Inflammatory macrophage (primary cell): Measurements from ENCODE around the gene ARR3.
"Not testable (repeated sequence)": the region's sequence is repeated elsewhere in the genome, so short reads cannot be mapped to it uniquely, and the experiment has no call there.

ENCODE experiments used
- DNase-seq, 2 donors: peaks; one replicate each; pipeline ENCODE4 v3.0.0-alpha.2; 2020 to 2022
- total RNA-seq, 18 experiments: gene quantifications; one replicate each; lab custom pipeline; 2026; ENCODE audit warnings: mixed read lengths in 6 of 18, inconsistent platforms in 2 of 18; lab: John Stamatoyannopoulos, UW

Gene ARR3
- 0 to 0.18 (median 0) reads per million in 18 experiments for total RNA-seq

DNA sequence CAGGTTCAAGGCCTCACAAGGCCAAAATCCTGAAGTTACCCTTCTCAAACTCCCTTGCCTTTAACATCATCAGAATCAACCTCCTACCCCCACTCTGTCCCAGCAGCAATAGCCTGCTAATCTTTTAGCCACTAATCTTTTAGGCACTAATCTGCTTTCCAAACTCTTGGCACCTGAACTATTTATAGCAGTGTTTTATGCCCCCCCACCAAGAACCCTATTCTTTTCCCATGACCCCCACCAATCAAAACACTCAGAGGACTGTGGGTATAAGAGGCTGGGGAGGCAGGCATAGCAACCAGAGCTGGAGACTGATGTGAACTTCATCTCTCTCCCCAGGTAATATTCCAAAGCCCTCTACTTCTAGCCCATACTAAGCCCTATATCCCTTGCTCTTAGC is at the start of gene ARR3:
Gene ARR3, plus strand, starts transcription at position 301 of the 400 bp plus-strand sequence. CDS start 1,052 bp downstream, outside the sequence.
- no peak for DNase-seq

DNA sequence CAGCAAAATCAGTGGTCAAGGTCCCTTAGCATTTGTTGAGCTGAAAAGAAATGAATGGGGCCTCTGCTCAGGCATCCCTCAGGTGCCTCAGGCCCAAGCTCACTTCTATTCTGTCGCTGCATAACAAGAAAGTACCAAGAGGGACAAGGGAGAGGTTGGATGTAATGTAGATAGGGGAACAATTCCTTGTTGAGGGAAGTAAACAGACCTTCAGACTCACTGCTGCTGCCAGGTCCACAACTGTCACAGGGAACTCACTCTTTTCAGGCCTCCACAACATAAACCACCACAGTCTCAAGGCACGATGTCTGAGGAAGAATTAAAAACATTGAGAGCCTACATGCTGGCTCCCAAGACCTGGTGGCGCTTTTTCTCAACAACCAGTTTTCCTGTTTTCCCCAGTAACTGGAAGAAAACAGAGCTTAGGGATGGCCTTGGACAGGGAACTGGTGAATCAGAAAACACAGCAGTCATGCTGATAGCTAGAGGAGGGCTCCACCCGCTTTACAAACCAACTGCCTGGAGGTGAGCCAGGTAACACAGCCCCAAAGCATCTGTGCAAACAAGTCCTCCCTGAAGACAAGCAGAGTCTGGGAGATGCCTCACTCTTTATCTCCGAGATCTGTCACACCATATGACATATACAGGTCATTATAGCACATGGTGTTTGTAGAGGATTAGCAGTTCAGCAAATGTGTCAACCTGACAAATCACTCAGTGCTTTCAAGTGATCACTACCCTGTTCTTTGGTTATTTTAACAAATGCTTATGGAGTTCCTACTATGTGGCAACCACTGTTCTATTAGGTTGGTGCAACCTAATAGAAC is 48.0 kb upstream of the ARR3 start:
- no peak for DNase-seq

DNA sequence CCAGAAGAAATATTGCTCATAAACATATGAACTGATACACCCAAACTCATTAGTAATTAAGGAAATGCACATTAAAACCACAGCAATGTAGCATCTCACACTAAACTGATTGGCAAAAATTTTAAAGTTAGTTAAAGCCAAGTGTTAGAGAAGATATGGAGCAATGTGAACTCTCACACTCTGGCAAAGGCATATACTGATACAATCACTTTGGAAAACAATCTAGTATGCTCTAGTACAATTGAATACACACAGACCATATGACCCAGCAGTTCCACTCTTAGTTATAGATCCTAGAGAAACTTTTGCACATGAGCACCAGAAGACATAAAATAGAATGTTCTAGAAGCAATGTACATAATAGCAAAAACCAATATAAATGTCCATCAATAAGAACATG is 42.1 kb upstream of the ARR3 start:
- no peak for DNase-seq

DNA sequence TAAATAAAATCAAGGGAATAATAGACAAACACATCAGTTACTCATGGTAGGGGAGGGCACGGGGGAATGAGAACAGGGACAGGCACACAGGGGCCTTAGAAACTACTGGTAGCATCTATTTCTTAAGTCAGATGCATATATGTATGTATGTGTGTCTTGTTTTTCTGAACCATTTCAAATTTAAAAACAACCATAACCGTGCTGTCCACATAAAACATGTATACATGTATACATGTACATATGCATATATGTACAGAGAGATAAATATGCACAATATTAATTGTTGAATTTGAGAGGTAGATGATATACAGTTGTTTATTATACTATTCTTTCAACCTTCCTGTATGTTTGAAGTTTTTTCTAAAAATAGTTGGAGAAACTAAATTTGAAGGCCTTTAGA is 41.4 kb upstream of the ARR3 start:
- no peak for DNase-seq

DNA sequence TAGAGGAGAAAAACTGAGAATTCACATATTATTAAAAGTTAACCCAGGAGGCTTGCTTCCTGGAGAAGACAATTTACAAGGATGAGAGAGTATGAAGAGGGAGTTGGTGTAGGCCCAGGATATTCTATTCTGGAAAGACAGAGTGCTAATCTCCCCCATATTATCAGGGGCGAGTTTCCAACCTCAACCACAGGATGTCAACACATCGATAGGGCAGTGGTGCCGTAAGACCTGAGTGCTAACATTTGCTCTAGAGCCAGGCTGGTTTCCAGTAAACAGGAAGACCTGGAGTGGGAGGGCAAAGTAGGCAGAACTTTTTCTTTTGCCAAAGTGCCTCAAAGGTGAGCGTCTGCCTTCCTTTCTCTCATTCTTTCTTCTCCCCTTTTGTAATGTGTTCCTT is 36.5 kb upstream of the ARR3 start:
- no peak for DNase-seq

GRCh38 chrX:70234355-70234754 is 33.8 kb upstream of the ARR3 start, which contains the start of gene AWAT1:
Gene AWAT1 (plus strand): TSS chrX:70234655. CDS start chrX:70234696, 41 bp downstream.
- DNase-seq: no peak

- DNase-seq: no peak
These were observed 27.4 kb upstream of the ARR3 start for GRCh38 chrX:70240751-70241150.

GRCh38 chrX:70241501-70241900 is 26.6 kb upstream of the ARR3 start:
- no peak for DNase-seq

GRCh38 chrX:70243601-70244000 is 24.5 kb upstream of the ARR3 start:
- DNase-seq: not testable (repeated sequence)

DNA sequence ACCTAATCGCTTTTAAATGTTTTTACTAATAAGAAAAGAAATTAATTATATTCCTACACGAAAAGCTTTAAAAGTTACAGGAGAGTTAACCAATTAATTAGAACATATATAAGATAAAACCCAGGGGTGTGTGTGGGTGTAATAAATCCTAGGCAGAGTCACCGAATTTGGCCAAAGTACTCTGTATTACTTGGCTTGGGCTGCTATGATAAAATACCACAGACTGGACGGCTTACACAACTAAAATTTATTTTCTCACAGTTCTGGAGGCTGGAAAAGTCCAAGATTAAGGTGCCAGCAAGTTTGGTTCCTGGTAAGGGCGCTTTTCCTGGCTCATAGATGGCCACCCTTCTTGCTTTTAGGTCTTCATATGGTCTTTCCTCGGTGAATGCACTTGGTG is 23.3 kb upstream of the ARR3 start:
- no peak for DNase-seq

- no peak for DNase-seq
These were observed 20.9 kb upstream of the ARR3 start for GRCh38 chrX:70247252-70247651.

DNA sequence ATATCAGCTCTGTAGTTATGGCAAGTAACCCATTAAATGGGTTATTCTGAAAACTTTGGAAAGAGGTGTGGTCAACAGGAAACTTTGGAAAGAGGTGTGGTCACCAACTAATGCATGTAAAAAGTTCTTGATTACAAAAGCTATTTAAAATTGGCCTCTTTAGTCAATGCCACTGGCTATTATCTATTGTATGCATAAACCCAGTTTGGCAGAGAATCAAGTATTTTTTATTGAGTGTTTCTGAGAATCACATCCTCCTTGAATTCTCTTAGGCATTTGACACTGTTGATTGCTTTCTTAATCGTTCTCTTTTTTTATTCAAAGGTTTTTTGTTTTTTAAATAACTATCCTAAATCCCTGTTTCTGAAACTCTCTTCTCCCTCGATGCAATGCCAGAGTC is 15.6 kb upstream of the ARR3 start:
- no peak for DNase-seq

DNA sequence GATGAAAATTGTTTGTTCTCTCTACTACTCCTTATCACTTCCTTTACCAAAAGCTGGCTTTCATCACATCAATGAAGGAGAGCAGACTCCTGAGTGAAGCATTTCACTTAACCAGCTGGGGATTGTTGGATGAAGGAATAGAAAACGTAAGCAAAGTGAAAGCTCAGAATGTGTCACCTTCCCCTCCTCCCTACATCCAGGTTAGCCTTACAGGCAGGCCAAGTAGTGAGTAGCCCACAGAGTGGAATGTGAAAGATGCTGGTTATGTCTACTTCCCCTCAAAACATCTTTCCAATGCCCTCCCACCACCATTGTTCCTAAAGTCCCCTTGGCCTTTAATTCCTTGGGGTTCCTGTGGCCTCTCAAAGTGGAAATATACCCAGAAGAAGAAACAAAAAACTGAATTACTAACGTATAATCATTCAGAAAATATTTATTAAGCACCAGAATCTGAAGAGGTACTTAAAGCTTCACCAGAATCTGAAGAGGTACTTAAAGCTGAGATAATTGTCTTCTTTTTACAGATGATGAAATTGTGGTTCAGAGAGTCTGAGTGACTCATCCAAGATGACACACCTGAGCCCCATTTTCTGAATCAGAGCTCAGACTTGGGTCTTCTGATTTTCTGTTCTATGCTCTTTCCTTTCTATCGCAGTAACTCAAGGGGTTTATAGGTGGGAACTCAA is 14.6 kb upstream of the ARR3 start:
- no peak for DNase-seq

- no peak for DNase-seq
These were observed 14.1 kb upstream of the ARR3 start for GRCh38 chrX:70254063-70254400.

DNA sequence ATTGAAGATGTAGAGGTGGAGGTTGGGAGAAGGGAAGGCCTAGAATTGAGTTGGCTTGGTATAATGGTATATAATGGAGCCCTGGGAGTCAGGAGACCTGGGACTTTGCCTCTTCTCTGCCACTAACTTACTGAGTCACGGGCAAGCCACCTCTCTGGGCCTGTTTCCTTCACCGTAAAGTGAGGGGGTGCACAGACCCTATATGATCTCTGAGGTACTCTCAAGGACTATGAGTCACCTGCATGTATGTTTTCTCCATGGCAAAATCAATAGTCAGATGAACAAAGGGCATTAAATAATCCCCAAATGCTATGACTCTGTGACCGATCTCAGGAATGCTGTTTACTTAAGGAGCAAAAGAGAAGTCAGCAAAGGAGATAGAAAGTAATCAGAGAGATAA is 13.2 kb upstream of the ARR3 start:
- no peak for DNase-seq

DNA sequence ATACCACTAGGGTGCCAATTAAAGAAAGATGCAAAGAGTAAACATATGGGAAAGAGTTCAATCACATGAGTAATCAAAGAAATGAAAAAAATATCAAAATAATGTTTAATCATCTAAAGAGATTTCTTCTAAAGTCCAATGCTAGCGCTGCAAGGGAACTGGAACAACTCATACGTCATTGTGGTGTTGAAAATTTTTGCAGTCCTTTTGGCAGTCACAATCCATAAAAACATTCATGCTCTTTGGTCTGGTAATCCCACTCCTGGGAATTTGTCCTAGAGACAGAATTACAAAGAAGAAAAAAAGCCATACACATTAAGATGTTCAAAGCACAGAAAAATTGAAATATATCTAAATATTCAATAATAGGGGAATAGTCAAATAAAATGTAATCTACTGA is 12.7 kb upstream of the ARR3 start:
- no peak for DNase-seq

DNA sequence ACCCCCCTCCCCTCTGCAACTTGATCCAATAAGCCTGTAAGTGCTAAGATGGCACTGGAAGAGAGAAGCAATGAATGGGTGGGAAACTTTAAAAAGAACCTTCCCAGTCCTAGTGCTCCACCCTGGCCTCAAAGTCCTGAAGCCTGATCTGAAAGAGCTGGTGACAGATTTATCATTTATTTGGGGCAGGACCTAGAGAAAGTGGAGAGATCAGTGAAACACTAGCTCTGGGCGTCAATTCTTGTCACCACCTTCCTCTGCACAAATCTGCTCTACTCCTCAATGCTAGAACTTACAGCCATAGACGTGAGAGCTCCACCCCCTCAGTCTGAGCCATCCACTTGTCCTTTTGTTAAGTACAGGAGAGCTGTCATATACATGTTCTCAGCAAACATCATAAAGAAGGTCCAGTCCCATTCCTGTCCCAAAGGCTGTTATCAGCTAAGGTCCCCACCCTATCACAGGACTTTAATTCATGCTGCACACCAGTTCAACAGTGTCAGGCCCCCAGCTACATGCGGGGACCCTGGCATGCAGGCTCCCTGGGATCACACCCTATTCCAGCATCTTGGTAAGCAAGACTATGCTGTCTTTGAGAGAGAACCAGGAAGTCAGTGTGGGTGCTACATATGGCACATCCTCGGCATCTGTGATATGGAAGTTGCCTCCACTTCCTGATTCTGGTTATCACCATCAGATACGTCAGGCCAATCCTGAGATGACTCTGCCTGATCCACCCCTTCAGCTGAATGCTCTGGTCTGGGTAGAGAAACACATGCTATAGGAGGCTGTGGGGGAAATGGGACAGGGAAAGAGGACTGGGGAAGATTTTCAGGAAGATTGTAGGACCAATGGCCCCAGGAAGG is 10.5 kb upstream of the ARR3 start:
- peak in 1 of 2 donors; percentile 2 for DNase-seq

DNA sequence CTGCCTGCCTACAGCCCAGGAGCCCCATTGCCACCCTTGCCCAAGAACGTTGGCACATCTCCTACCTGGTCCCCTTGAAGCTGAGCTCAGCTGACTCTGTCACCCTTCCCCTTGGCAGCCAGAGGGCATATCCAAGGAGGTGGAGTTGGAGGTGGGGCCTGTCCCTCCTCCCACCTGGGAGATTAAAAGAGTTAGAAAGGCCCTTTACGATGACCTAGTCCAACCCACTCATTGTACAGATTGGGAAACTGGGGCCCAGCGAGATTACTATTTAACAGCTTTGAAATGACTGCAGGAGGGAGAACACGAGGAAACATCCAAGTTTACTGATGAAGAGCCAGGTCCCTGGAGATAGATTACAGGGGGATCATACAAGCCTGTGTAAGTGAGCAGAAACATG is 8.0 kb upstream of the ARR3 start, which contains the start of gene P2RY4:
Gene P2RY4, minus strand, starts transcription at position 101 of the 400 bp plus-strand sequence. CDS start 580 bp downstream, outside the sequence.
- DNase-seq: no peak

DNA sequence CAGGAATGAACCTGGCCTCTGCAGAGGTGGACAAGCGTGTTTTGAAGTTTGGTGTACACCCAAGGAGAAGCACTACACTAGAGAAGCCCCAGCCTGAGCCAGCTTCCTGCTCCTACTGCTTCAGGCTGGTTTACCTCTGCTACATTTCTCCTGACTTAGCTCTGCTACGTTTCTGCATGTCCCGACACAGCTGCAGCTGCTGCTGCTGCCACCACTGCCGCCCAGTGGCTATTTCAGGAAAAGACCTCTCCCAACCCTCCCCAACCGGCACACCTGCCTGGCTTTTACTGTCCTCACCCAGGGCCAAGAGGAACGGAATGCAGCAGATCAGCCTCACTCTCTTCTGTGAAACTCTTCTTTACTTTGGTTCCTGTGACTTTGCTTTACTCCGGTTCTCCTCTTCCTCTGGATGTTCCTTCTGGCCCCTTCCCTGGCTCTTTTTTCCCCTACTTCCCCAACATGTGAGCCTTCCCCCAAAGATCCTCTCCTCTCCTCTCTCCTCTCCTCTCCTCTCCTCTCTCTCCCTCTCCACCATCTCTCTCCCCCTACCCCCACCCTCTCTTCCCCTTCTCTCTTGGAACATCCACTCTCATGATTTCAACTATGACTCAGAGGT is 5.1 kb upstream of the ARR3 start:
- peak in 1 of 2 donors; percentile 3 for DNase-seq

GRCh38 chrX:70264784-70265183 is 3.4 kb upstream of the ARR3 start:
- no peak for DNase-seq

GRCh38 chrX:70274029-70274428 is 5.9 kb downstream of the ARR3 start:
- not testable (repeated sequence) for DNase-seq

DNA sequence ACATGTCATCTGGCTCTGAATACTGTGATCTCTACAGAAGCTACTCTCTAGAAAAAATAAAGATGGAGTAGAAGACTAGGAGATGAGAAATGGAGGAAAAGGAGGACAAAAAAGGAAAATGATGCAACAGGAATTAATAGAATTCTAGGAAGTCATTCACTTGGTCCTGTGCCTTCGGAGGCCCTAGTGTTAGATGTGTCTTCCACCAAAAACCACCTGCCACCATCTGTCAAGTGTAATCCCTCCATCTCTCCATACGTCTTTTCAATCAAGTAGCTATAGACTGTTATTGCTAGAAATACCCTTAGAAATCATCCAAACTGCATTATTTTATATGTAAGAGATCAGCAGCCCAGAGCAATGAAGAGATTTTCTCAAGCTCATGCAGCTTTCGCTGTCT is 10.9 kb downstream of the ARR3 start:
- no peak for DNase-seq

DNA sequence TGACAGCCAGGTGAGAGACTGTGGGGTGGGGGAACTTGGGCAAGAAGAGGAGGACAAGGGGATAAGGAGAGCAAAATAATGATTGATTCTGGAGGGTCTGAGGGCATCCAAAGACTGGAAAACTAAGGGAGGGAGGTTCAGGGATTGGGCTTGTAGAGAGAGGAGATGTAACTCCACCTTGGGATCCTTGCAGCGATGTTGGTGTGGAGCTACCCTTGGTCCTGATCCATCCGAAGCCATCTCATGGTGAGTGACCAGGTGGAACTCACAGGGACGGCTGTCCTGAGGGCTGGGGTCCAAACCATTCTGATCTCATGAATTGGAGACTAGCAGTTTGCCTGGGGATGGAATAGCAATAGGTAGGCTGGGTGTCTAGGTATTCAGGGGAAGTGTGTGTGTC is 12.4 kb downstream of the ARR3 start:
- no peak for DNase-seq
